ENCODE data around the gene CTDSPL. TPM values are rescaled to one million over a fixed set of nuclear protein-coding genes. Genes with fewer than 3 reads are reported as not detected.

CTDSPL gene
- total RNA-seq, 1 experiment from 2014 or later: 81.9 TPM

DNA sequence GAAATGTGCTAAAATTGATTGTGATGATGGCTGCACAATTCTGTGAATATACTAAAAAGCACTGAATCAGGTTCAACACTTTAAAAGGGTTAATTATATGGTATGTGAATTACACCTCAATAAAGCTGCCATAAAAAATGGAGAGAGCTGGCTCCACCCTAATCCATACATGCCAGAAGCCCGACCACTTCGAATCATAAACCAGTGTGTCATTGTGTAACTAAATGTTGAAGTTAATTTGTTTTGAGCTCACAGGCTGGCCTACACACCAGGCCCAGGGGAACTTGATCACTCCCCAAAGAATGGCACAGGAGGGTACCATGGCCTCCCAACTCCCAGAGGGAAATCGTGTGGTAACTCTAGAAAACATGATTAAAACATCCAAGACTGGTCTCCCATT, 153.8 kb downstream of the CTDSPL start:
- Mint-ChIP-seq H3K27me3 (ENCODE audit: unreplicated experiment) (no peaks in the 10 kb centered on the region), H3K36me3 (ENCODE audit: insufficient read depth, unreplicated experiment) (no peaks in the 10 kb centered on the region), H3K27ac (ENCODE audit: unreplicated experiment) (no peak overlapping the region), H3K4me3 (ENCODE audit: low read depth, unreplicated experiment) (no peak overlapping the region), H3K4me1 (ENCODE audit: low read depth, unreplicated experiment) (peaks cover 10% of the 10 kb centered on the region), H3K9me3 (ENCODE audit: low read depth, unreplicated experiment) (no peaks in the 10 kb centered on the region)
- intact Hi-C loops (cut with micrococcal nuclease; ENCODE audit: unreplicated experiment): no loop called here
- DNase-seq: no peak
- CTCF ChIA-PET: no interaction called here
- no peak for TF ChIP-seq CTCF (IDR thresholded peaks at IDR 0.05; ENCODE audit: unreplicated experiment)
- BruUV-seq (replicated peaks): no TSS peak

- no peaks in the 10 kb centered on the region for H3K9me3 Mint-ChIP-seq (ENCODE audit: low read depth, unreplicated experiment)
- H3K36me3 Mint-ChIP-seq (ENCODE audit: insufficient read depth, unreplicated experiment): no peaks in the 10 kb centered on the region
- intact Hi-C loops (cut with micrococcal nuclease; ENCODE audit: unreplicated experiment): no loop called here
- peaks cover 10% of the 10 kb centered on the region for H3K4me1 Mint-ChIP-seq (ENCODE audit: low read depth, unreplicated experiment)
- H3K27me3 Mint-ChIP-seq (ENCODE audit: unreplicated experiment): no peaks in the 10 kb centered on the region
- no TSS peak for BruUV-seq (replicated peaks)
- no peak overlapping the region for H3K27ac Mint-ChIP-seq (ENCODE audit: unreplicated experiment)
- no peak for DNase-seq
- CTCF ChIA-PET: no interaction called here
- H3K4me3 Mint-ChIP-seq (ENCODE audit: low read depth, unreplicated experiment): no peak overlapping the region
- no peak for TF ChIP-seq CTCF (IDR thresholded peaks at IDR 0.05; ENCODE audit: unreplicated experiment)
Measured at GRCh38 chr3:38015984-38016383, 154.3 kb downstream of the CTDSPL start.

DNA sequence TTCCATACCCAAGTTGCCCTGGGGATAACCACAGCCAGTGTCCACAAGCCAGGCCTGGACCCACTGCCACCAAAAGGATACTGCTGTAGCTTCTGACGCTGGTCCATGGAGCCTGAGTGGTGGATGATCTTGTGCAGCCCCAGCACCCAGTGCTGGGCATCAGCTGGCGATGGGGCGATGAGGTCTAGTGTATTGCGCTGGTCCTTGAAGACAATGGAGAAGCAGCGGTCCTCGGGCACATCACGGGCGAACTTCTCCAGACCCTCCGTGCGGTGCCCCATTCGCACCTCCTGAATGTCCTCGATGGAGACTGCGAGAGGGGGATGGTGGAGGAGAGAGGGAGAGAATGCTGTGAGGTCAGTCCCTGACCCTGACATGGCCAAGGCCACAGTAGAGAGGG, 154.7 kb downstream of the CTDSPL start:
- H3K27ac Mint-ChIP-seq (ENCODE audit: unreplicated experiment): no peak overlapping the region
- H3K4me3 Mint-ChIP-seq (ENCODE audit: low read depth, unreplicated experiment): no peak overlapping the region
- no peaks in the 10 kb centered on the region for H3K27me3 Mint-ChIP-seq (ENCODE audit: unreplicated experiment)
- H3K36me3 Mint-ChIP-seq (ENCODE audit: insufficient read depth, unreplicated experiment): no peaks in the 10 kb centered on the region
- peaks cover 10% of the 10 kb centered on the region for H3K4me1 Mint-ChIP-seq (ENCODE audit: low read depth, unreplicated experiment)
- BruUV-seq (replicated peaks): no TSS peak
- TF ChIP-seq CTCF (IDR thresholded peaks at IDR 0.05; ENCODE audit: unreplicated experiment): no peak
- intact Hi-C loops (cut with micrococcal nuclease; ENCODE audit: unreplicated experiment): no loop called here
- no peaks in the 10 kb centered on the region for H3K9me3 Mint-ChIP-seq (ENCODE audit: low read depth, unreplicated experiment)
- CTCF ChIA-PET: no interaction called here
- DNase-seq: no peak

GRCh38 chr3:38016847-38017444, 155.3 kb downstream of the CTDSPL start:
- TF ChIP-seq CTCF (IDR thresholded peaks at IDR 0.05; ENCODE audit: unreplicated experiment): no peak
- Mint-ChIP-seq H3K36me3 (ENCODE audit: insufficient read depth, unreplicated experiment) (no peaks in the 10 kb centered on the region), H3K4me3 (ENCODE audit: low read depth, unreplicated experiment) (no peak overlapping the region), H3K9me3 (ENCODE audit: low read depth, unreplicated experiment) (no peaks in the 10 kb centered on the region), H3K4me1 (ENCODE audit: low read depth, unreplicated experiment) (peaks cover 10% of the 10 kb centered on the region), H3K27ac (ENCODE audit: unreplicated experiment) (no peak overlapping the region), H3K27me3 (ENCODE audit: unreplicated experiment) (no peaks in the 10 kb centered on the region)
- BruUV-seq (replicated peaks): no TSS peak
- CTCF ChIA-PET: no interaction called here
- intact Hi-C loops (cut with micrococcal nuclease; ENCODE audit: unreplicated experiment): no loop called here
- no peak for DNase-seq
